Measurements from ENCODE around the gene STXBP6.

STXBP6 gene

GRCh38 chr14:25050269-25051150, 563 bp upstream of the STXBP6 start:
- no peak for DNase-seq

- no peak for DNase-seq
Observed at GRCh38 chr14:25049093-25049567, 817 bp downstream of the STXBP6 start.

GRCh38 chr14:25048170-25049016, 1.6 kb downstream of the STXBP6 start:
- DNase-seq: no peak

- DNase-seq: no peak
Observed at GRCh38 chr14:25046301-25046943, 3.5 kb downstream of the STXBP6 start.

- no peak for DNase-seq
Observed at GRCh38 chr14:25044106-25044698, 5.7 kb downstream of the STXBP6 start.

GRCh38 chr14:25042362-25043299, 7.3 kb downstream of the STXBP6 start:
- no peak for DNase-seq

GRCh38 chr14:25041898-25042297, 8.0 kb downstream of the STXBP6 start:
- DNase-seq: no peak

GRCh38 chr14:25041484-25041883, 8.5 kb downstream of the STXBP6 start:
- no peak for DNase-seq

- DNase-seq: no peak
Observed at GRCh38 chr14:25039933-25040332, 10.0 kb downstream of the STXBP6 start.

GRCh38 chr14:25038044-25038668, 11.8 kb downstream of the STXBP6 start:
- DNase-seq: no peak

- no peak for DNase-seq
Observed at GRCh38 chr14:25037032-25037431, 12.9 kb downstream of the STXBP6 start.

- no peak for DNase-seq
Observed at GRCh38 chr14:25034803-25035681, 14.9 kb downstream of the STXBP6 start.

- DNase-seq: no peak
Observed at GRCh38 chr14:25033358-25033757, 16.6 kb downstream of the STXBP6 start.

GRCh38 chr14:25032092-25032784, 17.7 kb downstream of the STXBP6 start:
- DNase-seq: peak in 1 of 2 donors; percentile 5

- DNase-seq: no peak
Observed at GRCh38 chr14:25026476-25027137, 23.3 kb downstream of the STXBP6 start.

- DNase-seq: no peak
Observed at GRCh38 chr14:25019892-25020291, 30.1 kb downstream of the STXBP6 start.

GRCh38 chr14:25017562-25017961, 32.4 kb downstream of the STXBP6 start:
- no peak for DNase-seq

- no peak for DNase-seq
Observed at GRCh38 chr14:25015761-25016160, 34.2 kb downstream of the STXBP6 start.

GRCh38 chr14:25014440-25014839, 35.5 kb downstream of the STXBP6 start:
- DNase-seq: no peak

Data from stimulated activated CD4-positive, alpha-beta T cell treated with anti-CD3 and anti-CD28 coated beads, Interleukin-2, amount 100 ng/mL, for 24 hours (primary cell).